ENCODE measurements around the gene RAE1. TPM values are rescaled to one million over a fixed set of nuclear protein-coding genes. Genes with fewer than 3 reads are reported as not detected.
A peak's percentile ranks its signal among the peaks of the same experiment; 100 is the strongest.

RAE1 gene
- total RNA-seq, 1 experiment from 2014 or later: 31.3 TPM

DNA sequence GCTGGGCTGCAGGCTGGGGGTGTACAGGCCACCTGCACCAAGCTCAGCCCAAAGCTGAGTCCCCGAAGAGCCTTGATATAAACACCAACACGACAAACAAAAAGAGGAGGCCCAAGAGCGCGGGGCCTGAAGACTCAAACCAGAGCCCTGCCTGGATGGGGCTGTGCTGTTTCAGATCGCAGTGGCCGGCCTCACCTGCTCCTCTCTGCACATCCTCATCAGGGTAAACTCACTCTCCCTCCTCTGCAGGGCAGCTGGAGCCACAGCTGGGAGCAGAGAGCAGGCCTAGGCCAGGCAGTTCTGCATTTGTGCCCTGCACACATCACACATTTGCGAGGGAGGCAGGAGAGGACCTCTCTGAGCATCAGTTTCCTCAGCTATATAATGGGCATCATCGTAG, 36.4 kb downstream of the RAE1 start (continued):
- TF ChIP-seq, protein P1, sequence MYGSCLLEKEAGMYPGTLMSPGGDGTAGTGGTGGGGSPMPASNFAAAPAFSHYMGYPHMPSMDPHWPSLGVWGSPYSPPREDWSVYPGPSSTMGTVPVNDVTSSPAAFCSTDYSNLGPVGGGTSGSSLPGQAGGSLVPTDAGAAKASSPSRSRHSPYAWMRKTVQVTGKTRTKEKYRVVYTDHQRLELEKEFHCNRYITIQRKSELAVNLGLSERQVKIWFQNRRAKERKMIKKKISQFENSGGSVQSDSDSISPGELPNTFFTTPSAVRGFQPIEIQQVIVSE (CRISPR knock-in tag; IDR thresholded peaks at IDR 0.05; ENCODE audit: borderline replicate concordance): no peak
- no peak for TF ChIP-seq RELA (CRISPR knock-in tag; IDR thresholded peaks at IDR 0.05; ENCODE audit: borderline replicate concordance)
- TF ChIP-seq CREM (CRISPR knock-in tag; IDR thresholded peaks at IDR 0.05): no peak

DNA sequence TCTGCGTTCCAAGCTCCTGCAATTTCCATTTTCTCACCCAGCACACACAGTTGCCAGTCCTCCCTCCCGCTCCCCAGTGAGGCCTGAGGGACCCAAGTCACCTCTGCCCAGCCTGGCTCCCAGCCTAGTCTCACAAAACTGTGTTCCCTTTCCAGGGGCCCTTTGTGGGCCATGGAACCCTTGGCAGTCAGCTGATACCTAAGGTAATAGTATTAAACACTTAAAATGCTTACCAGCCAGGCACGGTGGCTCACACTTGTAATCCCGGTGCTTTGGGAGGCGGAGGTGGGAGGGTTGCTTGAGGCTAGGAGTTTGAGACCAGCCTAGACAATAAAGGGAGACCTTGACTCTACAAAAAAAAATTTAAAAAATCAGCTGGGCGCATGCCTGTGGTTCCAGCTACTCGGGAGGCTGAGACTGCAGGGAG, 36.9 kb downstream of the RAE1 start:
- no peak overlapping the region for H3K27ac Mint-ChIP-seq
- ATAC-seq: no peak
- no peak overlapping the region for H3K4me3 Mint-ChIP-seq
- TF ChIP-seq FOXJ3 (CRISPR knock-in tag; IDR thresholded peaks at IDR 0.05; ENCODE audit: borderline replicate concordance): no peak
- no peak for TF ChIP-seq ZNF671 (CRISPR knock-in tag; IDR thresholded peaks at IDR 0.05)
- no peak for TF ChIP-seq HMGA2 (CRISPR knock-in tag; IDR thresholded peaks at IDR 0.05)
- TF ChIP-seq, protein P2, sequence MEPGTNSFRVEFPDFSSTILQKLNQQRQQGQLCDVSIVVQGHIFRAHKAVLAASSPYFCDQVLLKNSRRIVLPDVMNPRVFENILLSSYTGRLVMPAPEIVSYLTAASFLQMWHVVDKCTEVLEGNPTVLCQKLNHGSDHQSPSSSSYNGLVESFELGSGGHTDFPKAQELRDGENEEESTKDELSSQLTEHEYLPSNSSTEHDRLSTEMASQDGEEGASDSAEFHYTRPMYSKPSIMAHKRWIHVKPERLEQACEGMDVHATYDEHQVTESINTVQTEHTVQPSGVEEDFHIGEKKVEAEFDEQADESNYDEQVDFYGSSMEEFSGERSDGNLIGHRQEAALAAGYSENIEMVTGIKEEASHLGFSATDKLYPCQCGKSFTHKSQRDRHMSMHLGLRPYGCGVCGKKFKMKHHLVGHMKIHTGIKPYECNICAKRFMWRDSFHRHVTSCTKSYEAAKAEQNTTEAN (CRISPR knock-in tag; IDR thresholded peaks at IDR 0.05): no peak
- ChIA-PET CTCF (interaction anchor here (1.4 to 3.6 kb wide), 2 partner anchors 77 to 111 kb away, joined by 4 to 16 read pairs; no protein-coding TSS in a partner anchor), POLR2A (no interaction called here)
- no peaks in the 10 kb centered on the region for H3K27me3 Mint-ChIP-seq (ENCODE audit: low read depth)
- no peaks in the 10 kb centered on the region for H3K9me3 Mint-ChIP-seq
- peaks cover 5% of the 10 kb centered on the region for H3K36me3 Mint-ChIP-seq
- DNase-seq (ENCODE audit: low spot score): no peak
- peaks cover 21% of the 10 kb centered on the region for H3K4me1 Mint-ChIP-seq

DNA sequence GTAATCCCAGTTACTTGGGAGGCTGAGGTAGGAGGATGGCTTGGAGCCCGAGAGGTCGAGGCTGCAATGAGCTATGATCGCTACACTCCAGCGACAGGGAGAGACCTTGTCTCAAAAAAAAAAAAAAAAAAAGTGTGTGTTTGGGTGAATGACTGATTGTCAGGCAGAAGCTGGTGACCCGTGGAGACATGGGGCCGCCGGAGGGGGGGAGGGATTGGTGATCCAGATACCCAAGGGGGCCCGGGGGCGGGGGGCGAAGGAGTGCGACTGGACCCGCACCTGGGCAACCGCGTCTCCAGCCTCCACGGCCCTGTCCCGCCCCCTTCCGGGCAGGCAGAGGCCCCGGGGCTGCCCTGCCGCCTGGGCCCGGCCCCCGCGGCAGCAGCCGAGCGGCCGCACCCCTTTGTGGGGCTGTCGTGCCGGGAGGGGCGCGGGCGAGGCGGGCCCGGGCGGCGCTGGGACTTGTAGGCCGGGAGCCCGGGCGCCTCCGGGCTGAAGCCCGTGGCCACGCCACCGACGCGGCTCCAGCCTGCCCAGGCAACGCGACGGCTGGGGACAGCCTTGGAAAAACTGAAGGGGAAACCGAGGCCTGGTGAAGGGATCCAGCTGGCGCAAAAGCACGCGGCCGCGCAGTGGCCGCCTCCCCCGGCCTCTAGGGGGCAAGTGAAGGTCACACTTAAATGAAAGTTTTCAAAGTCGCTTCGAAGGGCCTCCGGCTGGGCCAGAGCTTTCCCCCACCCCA, 38.1 kb downstream of the RAE1 start:
- DNase-seq (ENCODE audit: low spot score): peak; percentile 78
- Mint-ChIP-seq H3K9me3 (no peaks in the 10 kb centered on the region), H3K36me3 (peaks cover 16% of the 10 kb centered on the region), H3K4me1 (peaks cover 28% of the 10 kb centered on the region), H3K27me3 (ENCODE audit: low read depth) (no peaks in the 10 kb centered on the region), H3K27ac (peak overlapping the region; percentile 49; the same call in 1 of the 2 replicates), H3K4me3 (peak overlapping the region; percentile 75)
- CTCF ChIA-PET: interaction anchor here (0.7 to 3.6 kb wide), 12 partner anchors 19 to 670 kb away, joined by 3 to 16 read pairs (median 4); no protein-coding TSS in a partner anchor
- POLR2A ChIA-PET: interaction anchor here (0.7 kb wide), 1 partner anchor 32 kb away, joined by 6 read pairs; no protein-coding TSS in a partner anchor
- ATAC-seq: peak; percentile 57
- TF ChIP-seq CREM (CRISPR knock-in tag; IDR thresholded peaks at IDR 0.05): no peak
- peak; percentile 49; the same call in 1 of the 2 replicates for TF ChIP-seq SP1 (CRISPR knock-in tag; conservative IDR thresholded peaks at IDR 0.05)
- TF ChIP-seq FOXJ3 (CRISPR knock-in tag; IDR thresholded peaks at IDR 0.05; ENCODE audit: borderline replicate concordance): no peak

DNA sequence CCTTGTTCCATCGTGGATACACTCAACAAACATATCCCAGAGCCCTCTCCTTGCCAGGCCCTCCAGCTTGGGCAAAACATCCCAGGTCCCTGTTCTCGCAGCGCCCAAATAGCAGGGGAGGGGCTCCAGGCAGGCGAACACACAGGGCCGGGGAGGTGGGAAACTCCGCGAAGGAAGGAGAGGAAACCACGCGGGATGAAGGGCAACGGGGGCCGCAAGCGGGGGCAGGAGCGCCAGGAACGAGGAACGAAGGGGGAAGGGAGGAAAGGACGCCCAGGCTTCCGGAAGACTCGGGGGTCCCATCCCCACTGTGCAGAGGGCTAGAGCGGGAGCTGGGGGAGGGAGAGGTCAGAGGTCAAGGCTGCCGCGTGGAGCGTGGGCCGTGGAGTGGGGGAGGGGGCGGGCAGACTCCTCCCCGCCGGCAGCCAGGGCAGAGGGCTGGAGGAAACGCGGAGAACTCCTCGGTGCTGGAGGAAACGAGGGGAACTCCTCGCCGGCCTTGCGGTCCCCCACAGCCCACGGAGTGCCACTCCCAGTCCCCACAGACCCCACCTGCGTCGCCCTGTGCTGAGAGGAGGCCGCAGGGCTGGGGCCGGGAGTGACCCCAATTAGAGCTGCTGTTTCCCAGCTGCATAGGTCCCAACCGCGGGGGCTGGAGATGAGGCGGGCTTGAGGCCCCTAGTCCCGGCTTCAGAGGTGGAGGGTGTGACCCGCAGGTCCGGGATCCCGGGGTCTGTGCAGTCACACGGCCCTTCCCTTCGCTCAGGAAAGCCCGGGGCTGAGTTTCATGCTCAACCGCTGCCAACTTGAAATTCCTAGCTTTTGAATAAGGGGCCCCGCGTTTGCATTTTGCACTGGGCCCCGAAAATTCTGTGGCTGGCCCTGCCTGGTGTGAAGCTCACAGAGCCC, 38.9 kb downstream of the RAE1 start:
- Mint-ChIP-seq H3K4me1 (peaks cover 31% of the 10 kb centered on the region), H3K36me3 (peaks cover 16% of the 10 kb centered on the region), H3K27me3 (ENCODE audit: low read depth) (no peaks in the 10 kb centered on the region), H3K27ac (no peak overlapping the region; the same call in 1 of the 2 replicates), H3K4me3 (peak overlapping the region; percentile 75), H3K9me3 (no peaks in the 10 kb centered on the region)
- DNase-seq (ENCODE audit: low spot score) (peak; percentile 54), ATAC-seq (peak; percentile 17)
- ChIA-PET POLR2A (interaction anchor here (1.1 to 1.6 kb wide), 2 partner anchors 41 to 46 kb away, joined by 4 to 6 read pairs; no protein-coding TSS in a partner anchor), CTCF (interaction anchor here (0.9 to 3.6 kb wide), 12 partner anchors 8 to 669 kb away, joined by 3 to 16 read pairs (median 5); no protein-coding TSS in a partner anchor)
- TF ChIP-seq ZNF416 (CRISPR knock-in tag; IDR thresholded peaks at IDR 0.05) (no peak), RELA (CRISPR knock-in tag; IDR thresholded peaks at IDR 0.05; ENCODE audit: borderline replicate concordance) (peak; percentile 45; the same call in 1 of the 2 replicates), MXD4 (CRISPR knock-in tag; IDR thresholded peaks at IDR 0.05; ENCODE audit: borderline replicate concordance) (no peak), TEAD1 (CRISPR knock-in tag; IDR thresholded peaks at IDR 0.05) (no peak), ESRRA (CRISPR knock-in tag; IDR thresholded peaks at IDR 0.05; ENCODE audit: borderline replicate concordance) (0 out of 2 replicates have a peak, but pooled peaks have one; percentile 8)
- TF ChIP-seq, protein P3, sequence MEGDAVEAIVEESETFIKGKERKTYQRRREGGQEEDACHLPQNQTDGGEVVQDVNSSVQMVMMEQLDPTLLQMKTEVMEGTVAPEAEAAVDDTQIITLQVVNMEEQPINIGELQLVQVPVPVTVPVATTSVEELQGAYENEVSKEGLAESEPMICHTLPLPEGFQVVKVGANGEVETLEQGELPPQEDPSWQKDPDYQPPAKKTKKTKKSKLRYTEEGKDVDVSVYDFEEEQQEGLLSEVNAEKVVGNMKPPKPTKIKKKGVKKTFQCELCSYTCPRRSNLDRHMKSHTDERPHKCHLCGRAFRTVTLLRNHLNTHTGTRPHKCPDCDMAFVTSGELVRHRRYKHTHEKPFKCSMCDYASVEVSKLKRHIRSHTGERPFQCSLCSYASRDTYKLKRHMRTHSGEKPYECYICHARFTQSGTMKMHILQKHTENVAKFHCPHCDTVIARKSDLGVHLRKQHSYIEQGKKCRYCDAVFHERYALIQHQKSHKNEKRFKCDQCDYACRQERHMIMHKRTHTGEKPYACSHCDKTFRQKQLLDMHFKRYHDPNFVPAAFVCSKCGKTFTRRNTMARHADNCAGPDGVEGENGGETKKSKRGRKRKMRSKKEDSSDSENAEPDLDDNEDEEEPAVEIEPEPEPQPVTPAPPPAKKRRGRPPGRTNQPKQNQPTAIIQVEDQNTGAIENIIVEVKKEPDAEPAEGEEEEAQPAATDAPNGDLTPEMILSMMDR (IDR thresholded peaks at IDR 0.05): no peak

Data from WTC11 (cell line).